Keratinocyte (primary cell): ENCODE data around the gene KRIT1. TPM values are rescaled to one million over a fixed set of nuclear protein-coding genes. Genes with fewer than 3 reads are reported as not detected.

Experiments used
- DNase-seq: peaks from one replicate; pipeline ENCODE4 v3.0.0-alpha.2; 2011; ENCODE audit warnings: low read depth, missing footprints, low spot score
- FAIRE-seq: peaks from 2 replicates; lab custom pipeline; 2011; peaks lifted over from hg19 to GRCh38; lab: Jason Lieb, UNC
- H2AFZ ChIP-seq: 2 replicates; pipeline ENCODE4 v1.6.0; 2012; ENCODE audit warnings: low read length, control low read depth, inconsistent platforms; ENCODE audit not compliant: control insufficient read depth
- H3K27ac ChIP-seq: 2 replicates; pipeline ENCODE4 v1.5.1; 2011; ENCODE audit warnings: low read length; ENCODE audit not compliant: control insufficient read depth, insufficient read depth
- H3K27me3 ChIP-seq: 3 replicates; pipeline ENCODE4 v1.6.0; 2011; ENCODE audit warnings: low read length; ENCODE audit not compliant: control insufficient read depth, insufficient read depth; ENCODE audit errors: extremely low read depth
- H3K36me3 ChIP-seq, 2 experiments: 2 replicates in 1 of 2; 3 replicates in 1 of 2; pipeline ENCODE4 v1.5.1; 2011; ENCODE audit warnings: low read length in 2 of 2, mild to moderate bottlenecking in 1 of 2; ENCODE audit not compliant: control insufficient read depth in 2 of 2, insufficient read depth in 2 of 2; ENCODE audit errors: extremely low read depth in 1 of 2
- H3K4me1 ChIP-seq: 3 replicates; pipeline ENCODE4 v1.5.1; 2011; ENCODE audit warnings: low read length; ENCODE audit not compliant: control insufficient read depth, insufficient read depth; ENCODE audit errors: extremely low read depth
- H3K4me2 ChIP-seq: 3 replicates; pipeline ENCODE4 v1.6.0; 2011; ENCODE audit warnings: low read depth, low read length; ENCODE audit not compliant: control insufficient read depth, insufficient read depth; ENCODE audit errors: extremely low read depth
- H3K4me3 ChIP-seq, 3 experiments: fragments of 200-600 bp in 1 of 3; sonication (generic) in 1 of 3; 2 replicates in 2 of 3; 3 replicates in 1 of 3; pipeline ENCODE4 v1.5.1; 2011 to 2016; ENCODE audit warnings: low read length in 3 of 3, mild to moderate bottlenecking in 3 of 3, control low read depth in 2 of 3, inconsistent platforms in 1 of 3, low read depth in 1 of 3, mixed read lengths in 1 of 3, mixed run types in 1 of 3, moderate library complexity in 1 of 3; ENCODE audit not compliant: control insufficient read depth in 2 of 3, insufficient read depth in 2 of 3; ENCODE audit errors: extremely low read depth in 1 of 3
- H3K79me2 ChIP-seq: 2 replicates; pipeline ENCODE4 v1.6.0; 2012; ENCODE audit warnings: low read length; ENCODE audit not compliant: control insufficient read depth, insufficient read depth
- H3K9ac ChIP-seq: 3 replicates; pipeline ENCODE4 v1.6.0; 2011; ENCODE audit warnings: low read length; ENCODE audit not compliant: control insufficient read depth, insufficient read depth; ENCODE audit errors: extremely low read depth
- H3K9me1 ChIP-seq: 3 replicates; pipeline ENCODE4 v1.6.0; 2011; ENCODE audit warnings: low read length; ENCODE audit not compliant: control insufficient read depth, insufficient read depth; ENCODE audit errors: extremely low read depth
- H3K9me3 ChIP-seq: 2 replicates; pipeline ENCODE4 v1.5.1; 2012; ENCODE audit warnings: low read depth, low read length; ENCODE audit not compliant: control insufficient read depth
- H4K20me1 ChIP-seq: 3 replicates; pipeline ENCODE4 v1.6.0; 2011; ENCODE audit warnings: low read length; ENCODE audit not compliant: control insufficient read depth, insufficient read depth; ENCODE audit errors: extremely low read depth
- EZH2 ChIP-seq: IDR thresholded peaks from one replicate; pipeline ENCODE4 v1.6.1; 2012; ENCODE audit warnings: inconsistent platforms, mild to moderate bottlenecking, low read length, moderate library complexity
- dilution Hi-C: fragments of 300-500 bp; cut with MboI; formaldehyde crosslinking; loops from one replicate; pipeline ENCODE4 v1.7.0; 2020; ENCODE audit warnings: low sequenced_read_pairs; ENCODE audit not compliant: extremely low pct_ligation_motif_present
- polyA plus RNA-seq, 5 experiments: library from polyadenylated mRNA; depleted of rRNA in 3 of 5; stranded (reverse) in 3 of 5; stranded (forward) in 1 of 5; unstranded in 1 of 5; fragments of >200 nt; gene quantifications; 1 replicate in 1 of 5; 2 replicates in 3 of 5; 3 replicates in 1 of 5; pipeline versions ENCODE4 v1.2.1 to v1.2.3, GENCODE V29; 2011 to 2012; ENCODE audit warnings: missing spikeins in 2 of 5, low read depth in 1 of 5, low replicate concordance in 1 of 5
- TF ChIP-seq, protein P1 (sequence below), 3 experiments: IDR thresholded peaks in 1 of 3; conservative IDR thresholded peaks in 1 of 3; optimal IDR thresholded peaks in 1 of 3; 2 replicates in 2 of 3; 3 replicates in 1 of 3; pipeline versions ENCODE3 to v1.5.1; 2011; ENCODE audit warnings: low read length in 3 of 3, mild to moderate bottlenecking in 3 of 3, moderate library complexity in 2 of 3, control low read depth in 1 of 3, inconsistent platforms in 1 of 3; ENCODE audit not compliant: insufficient read depth in 2 of 3; ENCODE audit errors: extremely low read depth in 1 of 3

Gene KRIT1
- polyA plus RNA-seq, 1 donor (not counting 4 experiments of a cell fraction or from before 2014, with no cell fraction given) = 39.5 TPM

DNA sequence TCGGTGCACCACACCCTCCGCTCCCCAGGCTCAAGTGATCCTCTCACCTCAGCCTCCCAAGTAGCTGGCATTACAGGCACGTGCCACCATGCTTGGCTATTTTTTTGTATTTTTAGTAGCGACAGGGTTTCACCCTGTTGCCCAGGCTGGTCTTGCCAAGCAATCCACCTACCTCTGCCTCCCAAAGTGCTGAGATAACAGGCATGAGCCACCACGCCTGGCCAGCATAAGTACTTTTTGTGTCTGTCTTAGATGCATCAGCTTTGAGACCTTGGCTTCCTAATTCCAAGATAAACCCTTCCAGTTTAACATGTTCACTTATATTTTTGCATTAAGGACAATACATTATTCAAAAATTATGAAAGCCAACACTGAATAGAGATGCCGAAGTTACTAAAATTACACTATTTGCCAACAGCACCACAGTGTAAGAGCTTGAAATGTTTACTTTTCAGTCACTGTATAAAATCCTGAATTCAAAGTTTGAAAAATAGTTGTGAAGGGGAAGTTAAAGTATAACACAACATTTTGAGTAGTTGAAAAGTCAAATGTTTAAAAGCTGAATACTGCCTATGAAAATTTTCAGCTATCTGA is 36.6 kb upstream of the KRIT1 start:
- no peak for FAIRE-seq
- H3K4me1 ChIP-seq = peaks cover 8% of the 10 kb centered on the region
- dilution Hi-C loops = no loop called here

DNA sequence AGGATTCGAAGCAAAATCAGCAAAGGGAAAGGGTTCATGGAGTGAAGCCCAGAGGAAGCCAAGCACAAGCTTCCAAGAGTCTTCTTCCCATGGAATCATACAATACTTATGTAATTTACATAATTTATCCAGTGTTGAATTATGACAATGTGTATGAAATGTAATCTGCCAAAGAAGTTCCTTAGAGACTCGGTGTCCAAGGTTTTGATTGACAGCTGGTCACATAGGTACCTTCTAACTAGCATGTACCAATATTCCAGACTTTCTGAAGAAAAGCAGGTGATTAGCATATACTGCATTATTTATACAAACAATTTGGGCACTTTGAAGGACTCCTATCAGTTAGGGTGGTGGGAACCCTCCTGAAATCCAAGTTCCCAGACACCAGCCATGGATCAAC is 35.3 kb upstream of the KRIT1 start:
- no peak for FAIRE-seq
- Histone ChIP-seq H3K4me1 (peaks cover 8% of the 10 kb centered on the region), H3K9me1 (no peaks in the 10 kb centered on the region), H3K4me3 (no peak overlapping the region), H2AFZ (no peak overlapping the region), H3K79me2 (peaks cover 46% of the 10 kb centered on the region), H4K20me1 (no peaks in the 10 kb centered on the region), H3K9ac (no peak overlapping the region), H3K4me2 (no peak overlapping the region), H3K27ac (no peak overlapping the region), H3K9me3 (no peaks in the 10 kb centered on the region), H3K36me3 (no peaks in the 10 kb centered on the region), H3K27me3 (no peaks in the 10 kb centered on the region)
- dilution Hi-C loops = no loop called here
- TF ChIP-seq, protein P1, sequence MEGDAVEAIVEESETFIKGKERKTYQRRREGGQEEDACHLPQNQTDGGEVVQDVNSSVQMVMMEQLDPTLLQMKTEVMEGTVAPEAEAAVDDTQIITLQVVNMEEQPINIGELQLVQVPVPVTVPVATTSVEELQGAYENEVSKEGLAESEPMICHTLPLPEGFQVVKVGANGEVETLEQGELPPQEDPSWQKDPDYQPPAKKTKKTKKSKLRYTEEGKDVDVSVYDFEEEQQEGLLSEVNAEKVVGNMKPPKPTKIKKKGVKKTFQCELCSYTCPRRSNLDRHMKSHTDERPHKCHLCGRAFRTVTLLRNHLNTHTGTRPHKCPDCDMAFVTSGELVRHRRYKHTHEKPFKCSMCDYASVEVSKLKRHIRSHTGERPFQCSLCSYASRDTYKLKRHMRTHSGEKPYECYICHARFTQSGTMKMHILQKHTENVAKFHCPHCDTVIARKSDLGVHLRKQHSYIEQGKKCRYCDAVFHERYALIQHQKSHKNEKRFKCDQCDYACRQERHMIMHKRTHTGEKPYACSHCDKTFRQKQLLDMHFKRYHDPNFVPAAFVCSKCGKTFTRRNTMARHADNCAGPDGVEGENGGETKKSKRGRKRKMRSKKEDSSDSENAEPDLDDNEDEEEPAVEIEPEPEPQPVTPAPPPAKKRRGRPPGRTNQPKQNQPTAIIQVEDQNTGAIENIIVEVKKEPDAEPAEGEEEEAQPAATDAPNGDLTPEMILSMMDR (optimal IDR thresholded peaks at IDR 0.05 in 1 of 3, IDR thresholded peaks at IDR 0.05 in 1 of 3, conservative IDR thresholded peaks at IDR 0.05 in 1 of 3; ENCODE audit: extremely low read depth in 1 of 3, insufficient read depth in 2 of 3, low read length in 3 of 3) = no peak
- no peak for TF ChIP-seq EZH2
- no peak for DNase-seq

More for the DNA sequence above, 36.6 kb upstream of the KRIT1 start:
- H3K9me1 ChIP-seq = no peaks in the 10 kb centered on the region
- no peak for TF ChIP-seq EZH2
- TF ChIP-seq, protein P1 (optimal IDR thresholded peaks at IDR 0.05 in 1 of 3, IDR thresholded peaks at IDR 0.05 in 1 of 3, conservative IDR thresholded peaks at IDR 0.05 in 1 of 3; ENCODE audit: extremely low read depth in 1 of 3, insufficient read depth in 2 of 3, low read length in 3 of 3) = no peak
- H3K4me2 ChIP-seq = no peak overlapping the region
- no peaks in the 10 kb centered on the region for H4K20me1 ChIP-seq
- no peak overlapping the region for H3K4me3 ChIP-seq
- no peaks in the 10 kb centered on the region for H3K36me3 ChIP-seq
- H3K9ac ChIP-seq = no peak overlapping the region
- no peak overlapping the region for H2AFZ ChIP-seq
- no peak overlapping the region for H3K27ac ChIP-seq
- H3K27me3 ChIP-seq = no peaks in the 10 kb centered on the region
- DNase-seq = no peak
- H3K79me2 ChIP-seq = peaks cover 41% of the 10 kb centered on the region
- H3K9me3 ChIP-seq = no peaks in the 10 kb centered on the region
